Coronary artery (tissue), 2 donors: ENCODE results near the gene WNK1.
"Not testable (repeated sequence)": the region's sequence is repeated elsewhere in the genome, so short reads cannot be mapped to it uniquely, and the experiment has no call there.

Experiments
- DNase-seq: peaks from one replicate; pipeline ENCODE4 v3.0.0-alpha.2; 2017; ENCODE audit warnings: low spot score
- H3K27ac ChIP-seq, 2 donors: fragments of 200-600 bp; sonication (generic); one replicate each; pipeline ENCODE4 v1.5.1; 2016 to 2019
- H3K4me3 ChIP-seq: fragments of 200-600 bp; sonication (generic); 2 replicates; pipeline ENCODE4 v1.5.1; 2016; ENCODE audit warnings: mild to moderate bottlenecking, moderate library complexity
- CTCF ChIP-seq: fragments of 200-600 bp; sonication (generic); IDR thresholded peaks from one replicate; pipeline ENCODE4 v1.5.1; 2019; ENCODE audit warnings: antibody characterized with exemption

Gene WNK1

GRCh38 chr12:785706-786105 lies 33.3 kb downstream of the WNK1 start:
- H3K4me3 ChIP-seq: no peak overlapping the region
- no peak overlapping the region for H3K27ac ChIP-seq
- DNase-seq: no peak
- TF ChIP-seq CTCF: no peak

GRCh38 chr12:788288-788687 lies 35.9 kb downstream of the WNK1 start:
- Histone ChIP-seq H3K27ac (no peak overlapping the region), H3K4me3 (peak overlapping the region; percentile 17)
- no peak for DNase-seq
- TF ChIP-seq CTCF: no peak

GRCh38 chr12:788762-789161 lies 36.4 kb downstream of the WNK1 start:
- H3K4me3 ChIP-seq: peak overlapping the region; percentile 17
- H3K27ac ChIP-seq, DNase-seq: not testable (repeated sequence)

- no peak for TF ChIP-seq CTCF
- Histone ChIP-seq H3K4me3 (no peak overlapping the region), H3K27ac (no peak overlapping the region)
- no peak for DNase-seq
These were observed 37.6 kb downstream of the WNK1 start for GRCh38 chr12:789852-790563.

- no peak for DNase-seq
- no peak overlapping the region for H3K27ac ChIP-seq
- TF ChIP-seq CTCF: no peak
- H3K4me3 ChIP-seq: no peak overlapping the region
These were observed 38.2 kb downstream of the WNK1 start for GRCh38 chr12:790608-791007.

- no peak overlapping the region for H3K4me3 ChIP-seq
- DNase-seq: no peak
- H3K27ac ChIP-seq: no peak overlapping the region
- TF ChIP-seq CTCF: no peak
These were observed 40.7 kb downstream of the WNK1 start for GRCh38 chr12:793037-793436.

GRCh38 chr12:793711-794110 lies 41.3 kb downstream of the WNK1 start:
- no peak for DNase-seq
- TF ChIP-seq CTCF: no peak
- no peak overlapping the region for H3K27ac ChIP-seq
- no peak overlapping the region for H3K4me3 ChIP-seq

- no peak overlapping the region for H3K4me3 ChIP-seq
- TF ChIP-seq CTCF: no peak
- no peak overlapping the region for H3K27ac ChIP-seq
- no peak for DNase-seq
These were observed 42.9 kb downstream of the WNK1 start for GRCh38 chr12:795305-795704.
